Left renal pelvis (tissue), 4 donors: ENCODE data around the gene PTS. TPM values are rescaled to one million over a fixed set of nuclear protein-coding genes. Genes with fewer than 3 reads are reported as not detected.

Experiments
- DNase-seq, 4 donors: peaks; one replicate each; pipeline ENCODE4 v3.0.0-alpha.2; 2013; ENCODE audit warnings: low read depth in 4 of 4, low spot score in 3 of 4
- polyA plus RNA-seq, 4 donors: library from polyadenylated mRNA; unstranded; fragments of 120-200 nt; gene quantifications; one replicate each; pipeline ENCODE4 v1.2.1, GENCODE V29; 2013; ENCODE audit not compliant: insufficient read length in 4 of 4

Gene PTS
- polyA plus RNA-seq, 4 donors: 35.0 to 59.4 (median 57.1) TPM

DNA sequence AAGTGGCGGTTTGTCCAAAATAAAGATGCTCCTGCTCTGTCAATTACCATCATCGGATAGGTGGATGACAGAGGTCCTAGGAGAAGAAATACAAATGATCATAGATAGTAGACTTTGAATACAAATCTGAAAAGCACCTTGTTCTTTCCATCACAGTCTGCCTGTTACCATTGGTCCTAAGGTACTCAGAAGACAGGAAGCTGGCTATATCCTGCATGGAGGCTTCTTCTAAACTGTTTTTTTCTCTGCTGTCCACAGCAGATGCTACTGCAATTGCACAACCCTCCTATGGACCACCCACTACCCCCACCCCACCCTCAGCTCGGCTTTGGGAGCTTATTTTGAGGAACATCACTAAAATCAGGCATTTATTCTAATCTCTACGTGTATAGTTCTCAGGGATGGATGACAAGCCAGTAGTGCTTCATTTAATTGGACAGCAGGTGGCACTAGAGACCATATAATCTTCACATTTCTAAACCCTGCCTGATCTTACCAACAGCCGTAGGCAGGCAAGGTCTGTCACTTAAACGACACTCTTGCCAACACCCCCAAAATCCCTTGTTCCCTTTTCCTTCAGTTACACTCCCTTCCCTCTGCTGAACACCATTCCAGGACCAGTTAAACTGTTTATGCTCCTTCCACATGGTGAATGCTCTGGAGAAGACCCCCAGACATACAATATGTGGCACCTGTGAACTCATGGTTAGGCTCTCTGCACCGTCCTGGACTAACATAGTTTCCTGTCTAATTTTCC is 6.6 kb upstream of the PTS start:
- DNase-seq: peak; percentile 41 to 66 (median 58)

DNA sequence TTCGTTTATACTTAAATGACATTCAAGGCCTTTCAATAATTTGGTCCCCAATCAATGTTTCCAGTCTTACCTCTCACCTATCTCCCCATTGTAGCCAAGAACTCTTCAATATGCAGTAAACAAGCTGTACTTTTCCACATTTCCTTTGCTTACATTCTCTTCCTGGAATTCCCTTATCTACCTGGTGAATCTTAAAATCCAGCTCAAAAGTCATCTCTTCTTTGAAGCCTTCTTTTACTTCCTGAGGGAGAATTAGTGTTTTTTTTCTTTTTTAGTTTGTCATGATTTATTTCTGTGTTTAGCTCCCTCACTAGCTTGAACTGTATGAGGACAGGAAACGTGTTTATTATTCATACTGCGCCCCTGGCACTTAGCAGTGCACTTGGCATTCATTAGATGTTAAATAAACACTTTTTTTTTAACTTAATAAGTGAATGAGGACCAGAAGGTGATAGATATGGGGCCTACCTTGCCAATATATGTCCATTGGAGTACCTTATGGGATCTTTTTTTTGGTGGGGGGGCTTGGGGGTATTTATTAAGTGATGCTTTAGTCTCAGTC is 4.9 kb upstream of the PTS start:
- no peak for DNase-seq

GRCh38 chr11:112222303-112222702 is 3.9 kb upstream of the PTS start:
- DNase-seq: no peak

GRCh38 chr11:112223121-112223520 is 3.1 kb upstream of the PTS start:
- no peak for DNase-seq

- DNase-seq: no peak
Observed at GRCh38 chr11:112223754-112224532, 2.3 kb upstream of the PTS start.

DNA sequence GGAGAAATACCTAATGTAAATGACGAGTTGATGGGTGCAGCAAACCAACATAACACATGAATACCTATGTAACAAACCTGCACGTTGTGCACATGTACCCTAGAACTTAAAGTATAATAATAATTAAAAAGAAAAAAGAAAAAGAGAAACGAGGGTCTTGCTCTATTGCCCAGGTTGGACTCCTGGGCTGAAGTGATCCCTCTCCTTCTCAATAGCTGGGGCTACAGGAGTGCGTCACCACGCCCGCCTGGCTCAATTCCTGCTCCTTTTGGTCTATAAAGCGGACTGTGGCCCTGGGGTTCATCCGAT is 521 bp upstream of the PTS start:
- DNase-seq: no peak

- peak in 2 of 4 donors; percentile 8 to 40 for DNase-seq
Observed at GRCh38 chr11:112226831-112227401, 688 bp downstream of the PTS start.

DNA sequence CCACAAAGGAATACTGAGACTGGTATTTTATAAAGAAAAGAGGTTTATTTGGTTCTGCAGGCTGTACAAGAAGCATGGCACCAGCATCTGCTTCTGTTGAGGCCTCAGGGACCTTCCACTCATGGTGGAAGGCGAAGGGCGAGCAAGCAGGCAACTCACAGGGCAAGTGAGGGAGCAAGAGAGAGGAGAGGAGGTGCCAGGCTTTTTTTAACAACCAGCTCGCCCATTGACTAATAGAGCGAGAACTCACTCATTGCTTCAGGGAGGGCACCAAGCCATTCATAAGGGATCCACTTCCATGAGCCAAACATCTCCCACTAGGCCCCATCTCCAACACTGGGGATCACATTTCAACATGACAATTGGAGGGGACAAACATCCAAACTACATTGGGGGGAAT is 1.2 kb downstream of the PTS start:
- no peak for DNase-seq

DNA sequence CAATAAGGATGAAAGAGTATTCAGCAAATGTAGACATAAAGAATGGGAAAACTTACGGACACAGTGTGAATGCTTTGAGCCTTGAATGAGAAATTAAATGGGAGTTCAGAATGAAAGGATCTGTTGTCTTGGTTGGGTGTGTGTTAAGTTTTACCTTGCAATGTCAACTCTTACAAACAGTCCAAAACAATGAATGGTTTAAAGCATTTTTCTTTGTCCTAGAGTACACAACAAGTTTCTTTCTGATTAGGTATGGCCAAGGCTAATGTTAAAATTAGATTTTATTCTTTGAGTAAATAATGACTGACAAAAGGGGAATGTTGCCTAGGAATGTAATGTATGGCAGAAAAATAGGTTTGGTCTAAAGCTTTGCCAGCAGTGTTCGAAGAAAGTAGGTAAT is 2.5 kb downstream of the PTS start:
- no peak for DNase-seq

DNA sequence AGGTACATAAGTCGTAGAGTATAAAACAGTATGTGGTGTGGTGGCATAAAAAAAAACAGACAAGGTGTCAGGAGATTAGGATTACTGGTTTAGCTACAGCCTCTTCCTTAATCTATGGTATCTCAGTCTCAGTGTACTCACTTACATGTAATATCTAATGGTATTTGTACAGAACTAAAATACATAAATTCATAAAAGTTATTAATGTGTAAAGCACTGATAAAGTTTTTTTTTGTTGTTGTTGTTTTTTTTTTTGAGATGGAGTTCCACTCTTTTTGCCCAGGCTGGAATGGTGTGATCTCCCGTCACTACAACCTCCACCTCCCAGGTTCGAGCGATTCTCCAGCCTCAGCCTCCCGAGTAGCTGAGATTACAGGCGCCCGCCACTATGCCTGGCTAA is 2.9 kb downstream of the PTS start:
- no peak for DNase-seq

DNA sequence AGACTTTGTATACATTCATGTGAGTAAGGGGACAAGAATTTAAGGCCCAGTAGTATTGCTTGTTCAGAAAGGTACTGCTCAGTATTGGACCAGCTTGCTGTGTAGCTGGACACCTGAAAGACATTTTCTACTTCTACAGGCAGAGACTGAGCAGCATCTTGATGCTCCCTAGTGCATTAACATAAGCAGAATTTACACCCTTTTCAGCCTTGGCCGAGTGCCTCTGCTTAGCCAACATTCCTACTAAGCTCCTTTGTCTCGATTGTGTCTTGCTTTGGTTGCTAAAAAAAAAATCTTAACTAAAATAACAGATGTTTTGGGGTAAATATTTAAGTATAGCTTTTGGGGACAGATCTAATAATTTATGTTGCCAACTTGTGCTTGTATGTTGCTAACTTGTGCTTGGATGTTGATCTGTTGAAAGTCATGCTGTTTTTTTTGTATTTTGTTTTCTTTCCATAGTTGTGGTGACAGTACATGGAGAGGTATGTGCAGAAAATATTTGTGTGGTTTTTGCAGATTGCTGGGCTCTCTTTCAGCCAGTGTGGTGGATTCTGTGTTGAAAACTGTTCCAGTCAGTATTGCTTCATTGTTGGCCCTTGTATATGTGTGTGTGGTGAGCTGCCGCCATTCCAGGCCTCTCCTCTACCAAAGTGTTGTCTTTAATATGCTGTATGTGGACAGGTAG is 3.7 kb downstream of the PTS start:
- no peak for DNase-seq

GRCh38 chr11:112231952-112232351 is 5.7 kb downstream of the PTS start:
- DNase-seq: no peak

- no peak for DNase-seq
Observed at GRCh38 chr11:112235750-112236390, 9.6 kb downstream of the PTS start.

DNA sequence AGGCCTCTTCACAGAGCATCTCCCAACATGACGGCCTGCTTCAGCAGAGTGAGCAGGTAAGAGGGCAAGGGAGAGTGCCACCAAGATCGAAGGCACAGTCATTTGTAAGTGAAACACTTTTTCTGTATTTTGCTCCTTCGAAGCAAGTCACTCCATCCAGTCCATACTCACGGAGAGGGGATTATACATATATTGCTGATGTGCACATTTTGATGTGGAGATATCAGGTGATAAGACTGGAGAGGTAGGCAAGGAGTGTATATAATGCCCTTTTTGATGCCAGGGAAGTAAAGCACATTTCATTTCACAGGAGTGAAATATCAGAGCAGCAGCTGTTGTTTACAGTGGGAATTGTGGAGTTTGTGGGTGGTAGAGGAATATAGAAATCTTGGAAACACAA is 11.2 kb downstream of the PTS start:
- DNase-seq: no peak

GRCh38 chr11:112238041-112238440 is 11.8 kb downstream of the PTS start:
- DNase-seq: peak in 1 of 4 donors; percentile 10

DNA sequence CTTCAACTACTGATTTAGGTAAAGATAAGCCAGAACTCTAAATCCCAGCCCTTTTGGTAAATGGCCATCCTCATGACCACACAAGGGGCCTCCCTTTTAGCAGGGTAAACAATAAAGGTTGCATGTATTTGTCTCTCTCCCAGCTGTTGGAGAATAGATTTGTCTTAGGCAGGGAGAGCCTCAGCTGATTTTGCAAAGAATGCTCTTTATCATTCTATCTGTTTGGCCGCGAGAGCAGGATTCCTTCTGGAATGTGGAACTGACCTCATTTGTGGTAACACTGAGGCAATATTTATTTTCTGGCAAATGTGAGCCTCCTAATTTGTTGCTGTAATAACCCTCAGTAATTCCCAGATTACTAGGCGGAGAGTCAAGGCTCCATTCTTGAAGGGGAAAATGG is 15.3 kb downstream of the PTS start:
- no peak for DNase-seq

GRCh38 chr11:112247201-112247600 is 21.0 kb downstream of the PTS start:
- no peak for DNase-seq

DNA sequence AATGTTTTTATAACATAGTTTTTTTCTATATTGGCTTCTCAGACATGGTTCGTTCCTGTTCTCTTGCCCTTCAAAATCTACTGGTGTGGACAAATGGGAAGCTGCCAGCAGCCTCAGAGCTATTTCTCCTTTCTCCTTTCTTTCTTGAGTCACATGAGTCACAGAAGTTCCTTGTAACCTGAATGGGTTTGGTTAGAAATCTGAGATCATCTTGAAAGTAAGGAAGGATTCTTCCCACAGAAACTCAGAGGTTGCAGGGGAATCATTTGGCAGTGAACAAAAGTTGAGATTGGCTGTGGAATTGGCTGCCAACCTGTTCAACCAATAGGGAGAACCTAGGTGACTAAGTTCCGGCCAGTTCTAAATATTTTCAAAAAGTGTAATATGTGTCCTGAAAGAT is 22.0 kb downstream of the PTS start:
- DNase-seq: no peak

- peak in 1 of 4 donors; percentile 2 for DNase-seq
Observed at GRCh38 chr11:112249871-112250610, 23.8 kb downstream of the PTS start.
